Activated CD4-positive, alpha-beta memory T cell treated with anti-CD3 and anti-CD28 coated beads, Interleukin-2, amount 10 ng/mL, durations not matched to agents 7 days and 5 days (primary cell): ENCODE measurements around the gene MRS2. TPM values are rescaled to one million over a fixed set of nuclear protein-coding genes. Genes with fewer than 3 reads are reported as not detected.

ENCODE experiments used
- CTCF ChIA-PET: fragments of 350-600 bp; sonication (Branson Sonifier 250); formaldehyde crosslinking; loops from one replicate; lab custom pipeline; 2021; ENCODE audit warnings: antibody characterized with exemption, inconsistent platforms; lab: Charles Lee
- POLR2A ChIA-PET: fragments of 350-600 bp; sonication (Branson Sonifier 250); formaldehyde crosslinking; loops from one replicate; lab custom pipeline; 2021; ENCODE audit warnings: antibody characterized with exemption; lab: Charles Lee
- DNase-seq: peaks from one replicate; pipeline ENCODE4 v3.0.0-alpha.2; 2020
- H3K27ac Mint-ChIP-seq: one replicate; pipeline ENCODE4 v1.8.0; 2021; ENCODE audit warnings: mild to moderate bottlenecking, mixed read lengths
- H3K27me3 Mint-ChIP-seq: one replicate; pipeline ENCODE4 v1.8.0; 2021; ENCODE audit warnings: mixed read lengths
- H3K36me3 Mint-ChIP-seq: one replicate; pipeline ENCODE4 v1.8.0; 2021; ENCODE audit warnings: low read depth, mixed read lengths
- H3K4me1 Mint-ChIP-seq: one replicate; pipeline ENCODE4 v1.8.0; 2021; ENCODE audit warnings: mixed read lengths
- H3K4me3 Mint-ChIP-seq: one replicate; pipeline ENCODE4 v1.8.0; 2021; ENCODE audit warnings: mild to moderate bottlenecking, mixed read lengths
- H3K9me3 Mint-ChIP-seq: one replicate; pipeline ENCODE4 v1.8.0; 2021; ENCODE audit warnings: mixed read lengths
- total RNA-seq, 2 experiments: library from RNA; stranded (reverse); gene quantifications; one replicate each; pipeline ENCODE4 v1.2.3, GENCODE V29; 2021

Gene MRS2
- total RNA-seq, 2 experiments from 2014 or later: 16.6 to 17.0 TPM

DNA sequence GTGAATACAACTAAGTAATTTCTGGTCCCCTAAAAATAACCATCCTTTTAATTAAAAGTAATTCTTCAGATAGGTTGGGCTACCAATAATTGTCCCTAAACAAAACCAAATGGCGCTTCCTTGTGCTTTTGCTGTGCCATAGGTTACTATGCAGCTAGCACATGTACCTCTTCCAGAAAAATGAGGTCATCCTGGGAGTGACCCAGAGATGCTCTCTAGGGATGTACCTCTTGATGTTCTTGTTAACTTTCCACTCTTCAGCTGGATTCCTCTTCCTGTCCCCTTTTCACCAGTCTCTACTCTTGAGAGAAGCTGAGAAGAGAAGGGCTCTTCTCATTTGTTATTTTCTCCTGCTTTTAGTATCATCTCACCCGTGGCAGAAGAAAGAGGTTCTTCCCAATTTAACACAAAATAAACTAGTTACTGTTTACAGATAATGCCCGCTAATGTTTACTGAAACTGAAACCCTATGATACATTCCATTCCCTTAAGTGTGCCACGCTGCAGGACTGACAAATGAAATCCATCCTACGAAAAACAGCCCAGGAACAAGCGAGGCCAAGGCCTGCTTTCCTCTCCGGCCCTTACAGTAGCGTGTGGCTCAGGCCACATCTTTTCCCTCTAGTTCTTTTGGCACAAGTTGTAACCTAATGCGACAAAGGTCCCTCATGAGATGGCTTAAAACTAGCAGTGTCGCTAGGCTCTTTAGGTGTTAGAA lies 24.2 kb downstream of the MRS2 start:
- Mint-ChIP-seq H3K9me3 (no peaks in the 10 kb centered on the region), H3K27me3 (no peaks in the 10 kb centered on the region), H3K36me3 (peaks cover 10% of the 10 kb centered on the region), H3K4me3 (no peak overlapping the region), H3K4me1 (no peaks in the 10 kb centered on the region), H3K27ac (no peak overlapping the region)
- ChIA-PET CTCF (no interaction called here), POLR2A (no interaction called here)
- no peak for DNase-seq

DNA sequence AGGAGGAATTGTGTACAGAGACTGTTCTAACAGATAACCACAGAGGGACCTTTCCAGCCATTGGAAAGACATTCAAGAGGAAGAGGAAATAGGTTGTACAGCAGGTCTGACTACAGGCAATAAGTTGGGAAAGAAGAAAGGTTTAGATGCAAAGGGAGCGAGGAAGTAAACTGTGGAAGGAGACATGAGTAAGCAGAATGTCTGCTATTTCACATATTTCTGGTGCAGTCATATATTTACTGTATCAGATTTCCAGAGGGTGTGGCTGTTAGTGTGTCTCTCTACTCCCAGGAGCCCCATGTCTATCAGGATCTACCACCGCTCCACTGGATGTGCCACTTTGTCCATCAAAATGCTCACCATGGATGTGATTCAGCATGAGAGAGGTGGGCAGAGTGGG lies 25.9 kb downstream of the MRS2 start:
- no peaks in the 10 kb centered on the region for H3K9me3 Mint-ChIP-seq
- DNase-seq: no peak
- H3K4me1 Mint-ChIP-seq: no peaks in the 10 kb centered on the region
- H3K4me3 Mint-ChIP-seq: no peak overlapping the region
- H3K36me3 Mint-ChIP-seq: peaks cover 3% of the 10 kb centered on the region
- no peak overlapping the region for H3K27ac Mint-ChIP-seq
- CTCF ChIA-PET: no interaction called here
- POLR2A ChIA-PET: no interaction called here
- H3K27me3 Mint-ChIP-seq: no peaks in the 10 kb centered on the region

DNA sequence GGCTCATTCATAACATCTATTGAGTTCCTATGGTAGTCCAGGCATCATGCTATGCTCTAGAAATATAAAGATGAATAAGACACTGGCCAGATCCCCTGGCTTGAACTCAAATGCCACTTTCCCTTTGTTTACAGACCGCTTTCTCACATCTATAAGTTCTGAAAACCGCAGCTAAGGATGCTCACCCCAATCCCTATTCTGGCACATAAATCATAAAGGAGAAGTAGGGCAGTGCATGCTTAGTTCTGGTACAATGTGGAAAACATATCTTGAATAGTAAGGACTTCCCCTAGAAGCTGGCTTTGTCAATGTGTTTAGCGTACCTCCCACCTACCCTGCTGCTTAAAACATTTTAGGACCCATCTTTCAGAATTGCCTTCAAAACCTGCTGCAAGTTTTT lies 26.4 kb downstream of the MRS2 start:
- DNase-seq: no peak
- Mint-ChIP-seq H3K27ac (no peak overlapping the region), H3K4me1 (no peaks in the 10 kb centered on the region), H3K9me3 (no peaks in the 10 kb centered on the region), H3K36me3 (peaks cover 3% of the 10 kb centered on the region), H3K27me3 (no peaks in the 10 kb centered on the region), H3K4me3 (no peak overlapping the region)
- CTCF ChIA-PET: interaction anchor here (0.8 to 1.0 kb wide), 2 partner anchors 9 to 72 kb away, joined by 3 read pairs; no protein-coding TSS in a partner anchor
- POLR2A ChIA-PET: no interaction called here

DNA sequence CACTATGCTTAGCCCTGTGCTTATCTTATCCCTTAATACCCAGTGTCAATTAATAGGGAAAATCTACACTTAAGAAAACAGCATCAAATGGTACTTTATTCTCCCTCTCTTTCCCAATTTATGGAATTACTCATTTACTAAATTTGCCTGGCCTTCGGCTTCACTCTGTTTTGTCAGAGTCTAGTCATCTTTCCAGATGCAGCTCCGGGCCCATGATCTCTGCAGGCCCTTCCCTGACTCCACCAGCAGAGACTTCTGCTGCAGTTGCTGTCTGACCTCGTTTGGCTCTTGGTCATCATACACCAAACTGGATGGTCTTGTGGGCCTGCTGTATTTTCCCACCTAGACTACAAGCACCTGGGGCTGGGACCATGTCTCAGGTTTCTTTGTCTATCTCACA lies 27.4 kb downstream of the MRS2 start:
- Mint-ChIP-seq H3K27me3 (no peaks in the 10 kb centered on the region), H3K36me3 (peaks cover 3% of the 10 kb centered on the region), H3K4me3 (no peak overlapping the region), H3K9me3 (no peaks in the 10 kb centered on the region), H3K4me1 (no peaks in the 10 kb centered on the region), H3K27ac (no peak overlapping the region)
- ChIA-PET CTCF (interaction anchor here (0.6 to 1.9 kb wide), 12 partner anchors 8 to 230 kb away, joined by 3 to 12 read pairs (median 4); partner anchors contain the start of gene ALDH5A1), POLR2A (interaction anchor here (0.9 kb wide), 1 partner anchor 8 kb away, joined by 3 read pairs; no protein-coding TSS in a partner anchor)
- no peak for DNase-seq

DNA sequence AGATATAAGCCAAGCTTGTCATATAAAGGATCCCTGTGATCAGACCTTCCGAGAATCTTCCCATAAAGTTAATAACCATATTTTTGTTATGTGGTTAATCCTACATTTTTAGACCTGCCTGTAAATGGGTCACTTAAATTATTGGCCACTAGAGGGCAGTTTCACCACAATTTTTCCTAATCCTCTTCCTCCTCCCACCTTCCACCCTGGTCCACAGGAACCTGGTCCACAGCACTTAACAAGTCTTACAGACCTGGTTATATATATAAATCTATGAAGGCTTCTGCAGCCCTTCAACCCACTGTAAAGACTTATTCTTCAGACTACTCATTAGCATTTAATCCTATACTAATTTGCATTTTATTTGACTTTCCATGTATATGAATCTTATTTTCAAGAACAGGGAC lies 28.3 kb downstream of the MRS2 start:
- Mint-ChIP-seq H3K27me3 (no peaks in the 10 kb centered on the region), H3K4me1 (no peaks in the 10 kb centered on the region), H3K9me3 (no peaks in the 10 kb centered on the region), H3K27ac (no peak overlapping the region), H3K4me3 (no peak overlapping the region), H3K36me3 (peaks cover 3% of the 10 kb centered on the region)
- POLR2A ChIA-PET: interaction anchor here (0.9 kb wide), 1 partner anchor 9 kb away, joined by 3 read pairs; no protein-coding TSS in a partner anchor
- CTCF ChIA-PET: interaction anchor here (0.6 to 1.9 kb wide), 16 partner anchors 10 to 231 kb away, joined by 3 to 12 read pairs (median 4); partner anchors contain the start of gene ALDH5A1
- DNase-seq: no peak

DNA sequence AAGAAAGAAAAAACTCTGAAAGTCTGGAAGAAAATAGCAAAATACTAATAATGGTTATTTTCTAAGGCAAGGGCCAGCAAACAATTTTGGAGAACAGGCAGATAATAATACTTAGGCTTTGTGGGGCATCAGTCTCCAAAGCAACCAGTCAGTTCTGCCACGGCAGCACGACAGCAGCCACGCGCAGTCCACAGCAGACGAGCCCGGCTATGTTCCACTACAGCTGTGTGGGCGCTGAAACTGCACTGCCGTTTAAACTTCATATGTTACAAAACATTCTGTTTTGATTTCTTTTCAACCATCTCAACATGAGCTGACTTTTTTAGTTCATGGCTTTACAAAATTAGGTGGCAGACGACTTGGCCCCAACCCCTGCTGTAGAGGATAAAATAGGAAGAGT lies 29.9 kb downstream of the MRS2 start:
- ChIA-PET CTCF (interaction anchor here (0.7 to 1.3 kb wide), 5 partner anchors 12 to 151 kb away, joined by 3 to 8 read pairs (median 4); no protein-coding TSS in a partner anchor), POLR2A (no interaction called here)
- no peak overlapping the region for H3K4me3 Mint-ChIP-seq
- no peaks in the 10 kb centered on the region for H3K9me3 Mint-ChIP-seq
- H3K36me3 Mint-ChIP-seq: no peaks in the 10 kb centered on the region
- H3K27ac Mint-ChIP-seq: no peak overlapping the region
- DNase-seq: no peak
- H3K4me1 Mint-ChIP-seq: no peaks in the 10 kb centered on the region
- H3K27me3 Mint-ChIP-seq: no peaks in the 10 kb centered on the region

DNA sequence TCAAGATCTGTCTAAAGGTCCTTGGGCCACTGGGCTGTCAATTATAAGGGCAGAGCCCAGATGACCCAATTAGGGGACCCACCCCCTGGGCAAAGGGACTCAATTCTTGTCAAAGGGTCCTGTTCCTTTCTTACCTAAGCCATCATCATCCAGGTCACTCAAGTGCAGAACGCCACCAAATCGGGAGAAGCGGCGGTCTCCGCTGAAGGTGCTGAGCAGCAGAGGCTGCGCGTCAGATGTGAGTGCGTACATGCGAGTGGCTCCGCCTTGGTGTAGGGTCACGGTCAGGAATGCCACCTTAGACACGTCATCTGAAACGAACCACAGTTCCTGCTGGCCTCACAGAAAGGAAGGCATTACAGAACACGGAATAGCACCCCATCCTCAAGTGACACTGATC lies 34.2 kb downstream of the MRS2 start:
- no peaks in the 10 kb centered on the region for H3K9me3 Mint-ChIP-seq
- no peaks in the 10 kb centered on the region for H3K4me1 Mint-ChIP-seq
- no peak overlapping the region for H3K27ac Mint-ChIP-seq
- H3K4me3 Mint-ChIP-seq: no peak overlapping the region
- H3K36me3 Mint-ChIP-seq: no peaks in the 10 kb centered on the region
- ChIA-PET CTCF (no interaction called here), POLR2A (no interaction called here)
- DNase-seq: no peak
- H3K27me3 Mint-ChIP-seq: no peaks in the 10 kb centered on the region

DNA sequence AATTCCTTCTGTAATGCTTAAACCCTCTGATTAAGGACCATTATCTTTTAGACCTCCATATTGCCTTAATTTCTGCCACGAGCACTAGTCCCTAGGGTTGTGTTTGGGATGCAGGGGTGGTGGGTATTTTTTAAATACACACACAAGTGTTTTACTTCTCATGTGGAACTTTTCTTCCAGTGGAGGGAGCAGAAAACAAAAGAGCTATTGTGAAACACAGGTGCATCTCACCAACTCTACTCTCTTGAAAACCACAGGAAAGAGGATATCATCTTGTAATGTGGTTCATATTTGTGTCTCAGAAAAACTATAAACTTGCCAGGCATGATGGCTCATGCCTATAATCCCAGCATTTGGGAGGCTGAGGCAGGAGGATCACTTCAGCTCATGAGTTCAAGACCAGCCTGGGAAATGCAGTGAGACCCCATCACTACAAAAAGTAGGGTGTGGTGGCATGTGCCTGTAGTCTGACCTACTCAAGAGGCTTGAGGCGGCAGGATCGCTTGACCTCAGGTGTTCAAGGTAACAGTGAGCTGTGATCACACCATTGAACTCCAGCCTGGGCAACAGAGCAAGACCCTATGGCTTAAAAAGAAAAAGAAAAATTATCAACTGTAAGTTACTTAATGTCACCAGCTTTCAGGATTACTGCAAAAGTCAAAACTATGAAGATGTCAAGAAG lies 37.3 kb downstream of the MRS2 start:
- POLR2A ChIA-PET: no interaction called here
- no peak for DNase-seq
- no peaks in the 10 kb centered on the region for H3K36me3 Mint-ChIP-seq
- no peak overlapping the region for H3K27ac Mint-ChIP-seq
- no peaks in the 10 kb centered on the region for H3K27me3 Mint-ChIP-seq
- no peak overlapping the region for H3K4me3 Mint-ChIP-seq
- CTCF ChIA-PET: interaction anchor here (0.7 to 1.4 kb wide), 2 partner anchors 9 to 43 kb away, joined by 3 to 4 read pairs; no protein-coding TSS in a partner anchor
- H3K9me3 Mint-ChIP-seq: no peaks in the 10 kb centered on the region
- no peaks in the 10 kb centered on the region for H3K4me1 Mint-ChIP-seq

DNA sequence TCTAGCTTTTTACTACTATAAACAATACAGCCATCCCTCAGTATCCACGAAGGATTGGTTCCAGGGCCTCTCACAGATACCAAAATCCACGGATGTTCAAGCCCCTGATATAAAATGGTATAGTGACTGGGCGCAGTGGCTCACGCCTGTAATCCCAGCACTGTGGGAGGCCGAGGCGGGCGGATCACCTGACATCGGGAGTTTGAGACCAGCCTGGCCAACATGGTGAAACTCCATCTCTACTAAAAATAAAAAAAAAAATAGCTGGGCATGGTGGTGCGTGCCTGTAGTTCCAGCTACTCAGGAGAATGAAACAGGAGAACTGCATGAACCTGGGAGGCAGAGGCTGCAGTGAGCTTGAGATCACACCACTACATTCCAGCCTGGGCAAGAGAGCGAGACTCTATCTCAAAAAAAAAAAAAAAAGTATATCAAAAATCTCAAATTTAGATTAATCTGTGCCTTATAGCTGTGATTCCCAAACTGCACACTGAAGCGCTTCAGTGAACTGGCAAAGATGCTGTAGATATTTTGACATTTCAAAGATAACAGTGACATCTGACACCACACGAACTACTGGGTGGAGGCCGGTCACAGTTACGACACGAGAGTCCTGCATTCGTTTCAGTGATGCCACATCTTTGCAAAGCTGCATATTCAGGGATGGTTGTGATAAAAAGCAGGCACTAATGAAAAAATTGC lies 38.3 kb downstream of the MRS2 start:
- CTCF ChIA-PET: interaction anchor here (1.4 kb wide), 1 partner anchor 10 kb away, joined by 4 read pairs; no protein-coding TSS in a partner anchor

DNA sequence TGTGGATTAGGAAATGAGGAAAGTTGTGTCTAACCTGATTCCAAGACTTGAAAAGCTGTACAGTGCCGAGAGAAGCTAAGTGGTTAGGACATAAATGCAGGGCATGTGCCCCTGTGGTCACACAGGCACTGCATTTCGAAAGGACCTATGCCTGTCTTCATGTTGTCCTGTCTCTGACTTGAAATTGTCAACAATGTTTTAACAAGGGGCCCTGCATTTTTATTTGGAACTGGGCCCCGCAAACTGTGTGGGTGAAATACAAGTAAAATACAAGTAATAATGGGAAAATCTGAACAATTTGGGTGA lies 38.8 kb downstream of the MRS2 start:
- ChIA-PET POLR2A (no interaction called here), CTCF (interaction anchor here (0.8 to 3.6 kb wide), 3 partner anchors 11 to 24 kb away, joined by 3 to 12 read pairs (median 4); no protein-coding TSS in a partner anchor)
- DNase-seq: no peak
- Mint-ChIP-seq H3K9me3 (no peaks in the 10 kb centered on the region), H3K4me1 (no peaks in the 10 kb centered on the region), H3K27ac (no peak overlapping the region), H3K27me3 (no peaks in the 10 kb centered on the region), H3K4me3 (no peak overlapping the region), H3K36me3 (no peaks in the 10 kb centered on the region)

More for the DNA sequence above, 38.3 kb downstream of the MRS2 start:
- no peaks in the 10 kb centered on the region for H3K4me1 Mint-ChIP-seq
- no peaks in the 10 kb centered on the region for H3K9me3 Mint-ChIP-seq
- no peaks in the 10 kb centered on the region for H3K27me3 Mint-ChIP-seq
- DNase-seq: no peak
- H3K27ac Mint-ChIP-seq: no peak overlapping the region
- H3K36me3 Mint-ChIP-seq: no peaks in the 10 kb centered on the region
- POLR2A ChIA-PET: no interaction called here
- H3K4me3 Mint-ChIP-seq: no peak overlapping the region

DNA sequence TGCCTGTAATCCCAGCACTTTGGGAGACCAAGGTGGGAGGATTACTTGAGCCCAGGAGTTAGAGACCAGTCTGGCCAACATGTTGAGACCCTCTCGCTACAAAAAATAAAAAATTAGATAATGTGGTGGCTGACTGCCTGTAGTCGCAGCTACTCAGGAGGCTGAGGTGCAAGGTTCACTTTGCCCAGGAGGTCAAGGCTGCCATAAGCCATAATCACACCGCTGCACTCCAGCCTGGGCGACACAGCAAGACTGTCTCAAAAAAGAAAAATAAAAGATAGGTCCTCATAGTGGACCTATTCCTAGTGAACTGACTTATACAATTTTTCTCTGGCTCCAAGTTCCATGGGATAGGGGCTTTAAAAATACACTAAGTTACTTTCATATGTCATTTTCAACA lies 41.9 kb downstream of the MRS2 start:
- no peak overlapping the region for H3K27ac Mint-ChIP-seq
- H3K4me3 Mint-ChIP-seq: no peak overlapping the region
- no peaks in the 10 kb centered on the region for H3K9me3 Mint-ChIP-seq
- ChIA-PET POLR2A (no interaction called here), CTCF (interaction anchor here (3.6 kb wide), 1 partner anchor 14 kb away, joined by 12 read pairs; no protein-coding TSS in a partner anchor)
- H3K27me3 Mint-ChIP-seq: no peaks in the 10 kb centered on the region
- no peak for DNase-seq
- H3K4me1 Mint-ChIP-seq: no peaks in the 10 kb centered on the region
- H3K36me3 Mint-ChIP-seq: no peaks in the 10 kb centered on the region

DNA sequence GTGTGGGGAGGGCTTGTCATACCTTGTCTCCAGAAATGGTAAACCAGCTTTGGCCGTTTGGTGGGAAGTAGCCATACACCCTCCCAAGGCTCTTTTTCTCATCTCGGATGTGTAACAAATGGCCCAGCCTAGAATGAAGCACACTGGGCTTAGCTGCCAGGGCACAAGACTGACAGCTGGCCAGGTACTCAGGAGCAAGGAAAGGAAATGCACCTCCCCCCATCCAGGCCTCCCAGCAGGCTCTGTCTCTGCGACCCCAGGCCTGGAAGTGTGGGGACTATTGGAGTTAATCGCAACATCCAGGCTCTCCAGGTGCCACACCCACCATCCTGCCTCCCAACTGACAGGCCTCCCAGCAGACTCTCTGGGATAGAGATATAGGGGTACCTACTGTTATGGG lies 43.0 kb downstream of the MRS2 start:
- H3K4me1 Mint-ChIP-seq: no peaks in the 10 kb centered on the region
- CTCF ChIA-PET: no interaction called here
- no peaks in the 10 kb centered on the region for H3K9me3 Mint-ChIP-seq
- no peaks in the 10 kb centered on the region for H3K27me3 Mint-ChIP-seq
- DNase-seq: no peak
- POLR2A ChIA-PET: no interaction called here
- H3K4me3 Mint-ChIP-seq: no peak overlapping the region
- H3K27ac Mint-ChIP-seq: no peak overlapping the region
- H3K36me3 Mint-ChIP-seq: no peaks in the 10 kb centered on the region

DNA sequence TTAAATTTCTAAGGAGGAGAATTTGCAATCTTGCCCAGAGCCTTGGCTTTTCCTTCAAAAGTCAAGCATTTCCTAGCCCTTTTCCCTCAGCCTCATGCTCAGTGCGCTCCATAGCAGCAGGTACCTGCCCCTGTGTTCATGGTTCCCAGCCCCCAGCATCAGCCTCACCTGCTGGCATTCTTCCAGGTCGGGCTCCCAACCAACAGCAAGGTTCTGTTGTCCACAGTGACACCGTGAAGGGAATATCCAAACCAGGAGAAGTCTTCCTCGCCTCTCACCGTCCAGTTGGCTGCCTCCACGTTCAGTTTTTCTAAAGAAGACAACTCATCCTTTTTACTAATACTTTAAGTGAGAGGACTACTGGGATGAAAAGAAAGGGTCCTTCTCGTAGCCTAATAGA lies 43.9 kb downstream of the MRS2 start:
- no peak for DNase-seq
- ChIA-PET CTCF (interaction anchor here (0.5 to 1.0 kb wide), 2 partner anchors 14 to 16 kb away, joined by 3 to 4 read pairs; no protein-coding TSS in a partner anchor), POLR2A (no interaction called here)
- no peak overlapping the region for H3K27ac Mint-ChIP-seq
- H3K36me3 Mint-ChIP-seq: no peaks in the 10 kb centered on the region
- H3K27me3 Mint-ChIP-seq: no peaks in the 10 kb centered on the region
- no peaks in the 10 kb centered on the region for H3K9me3 Mint-ChIP-seq
- no peaks in the 10 kb centered on the region for H3K4me1 Mint-ChIP-seq
- no peak overlapping the region for H3K4me3 Mint-ChIP-seq
